Neuronal stem cell (in vitro differentiated cells): ENCODE measurements around the gene FRS2.

Experiments
- DNase-seq: peaks from one replicate; pipeline ENCODE4 v3.0.0-alpha.2; 2013; ENCODE audit warnings: low spot score
- H2AFZ ChIP-seq: one replicate; pipeline ENCODE4 v1.6.1; 2013; ENCODE audit warnings: mild to moderate bottlenecking, low read length, inconsistent platforms
- H2AK5ac ChIP-seq: 2 replicates; pipeline ENCODE4 v1.6.1; 2013; ENCODE audit warnings: low read depth, mild to moderate bottlenecking, inconsistent platforms, low read length, moderate library complexity, mixed read lengths
- H2BK120ac ChIP-seq: 2 replicates; pipeline ENCODE4 v1.6.1; 2013; ENCODE audit warnings: low read depth, mild to moderate bottlenecking, inconsistent platforms, low read length, moderate library complexity, mixed read lengths
- H2BK12ac ChIP-seq: one replicate; pipeline ENCODE4 v1.6.1; 2013; ENCODE audit warnings: low read length, inconsistent platforms
- H2BK15ac ChIP-seq: 2 replicates; pipeline ENCODE4 v1.6.1; 2013; ENCODE audit warnings: mild to moderate bottlenecking, low read length, inconsistent platforms, mixed read lengths
- H2BK5ac ChIP-seq: one replicate; pipeline ENCODE4 v1.6.1; 2013; ENCODE audit warnings: inconsistent platforms, mild to moderate bottlenecking, low read length, moderate library complexity
- H3K14ac ChIP-seq: one replicate; pipeline ENCODE4 v1.6.1; 2013; ENCODE audit warnings: low read length, inconsistent platforms
- H3K18ac ChIP-seq: 2 replicates; pipeline ENCODE4 v1.6.1; 2013; ENCODE audit warnings: low read length, inconsistent platforms
- H3K23ac ChIP-seq: 2 replicates; pipeline ENCODE4 v1.6.1; 2013; ENCODE audit warnings: low read depth, mild to moderate bottlenecking, mixed read lengths, low read length, inconsistent platforms; ENCODE audit not compliant: poor library complexity
- H3K27ac ChIP-seq: replicated peaks from 3 replicates; pipeline ENCODE4 v1.5.1; 2013; ENCODE audit warnings: low read length, inconsistent platforms
- H3K27me3 ChIP-seq, 3 experiments: 2 replicates each; pipeline ENCODE4 v1.6.1; 2013; ENCODE audit warnings: low read length in 3 of 3, mild to moderate bottlenecking in 2 of 3, inconsistent platforms in 1 of 3, low read depth in 1 of 3, mixed read lengths in 1 of 3, moderate library complexity in 1 of 3; ENCODE audit not compliant: control insufficient read depth in 3 of 3, insufficient read depth in 3 of 3
- H3K36me3 ChIP-seq, 2 donors: replicated peaks in 1 of 2; 2 replicates each; pipeline ENCODE4 v1.6.1; 2013; ENCODE audit warnings: low read length in 2 of 2; ENCODE audit not compliant: control insufficient read depth in 2 of 2, insufficient read depth in 2 of 2
- H3K4ac ChIP-seq: 2 replicates; pipeline ENCODE4 v1.6.1; 2013; ENCODE audit warnings: inconsistent platforms, mild to moderate bottlenecking, low read length, moderate library complexity
- H3K4me1 ChIP-seq, 2 donors: 1 replicate in 1 of 2; 2 replicates in 1 of 2; pipeline ENCODE4 v1.6.1; 2013; ENCODE audit warnings: low read length in 2 of 2, low read depth in 1 of 2; ENCODE audit not compliant: control insufficient read depth in 2 of 2, insufficient read depth in 1 of 2
- H3K4me2 ChIP-seq: one replicate; pipeline ENCODE4 v1.6.1; 2013; ENCODE audit warnings: mild to moderate bottlenecking, low read length, inconsistent platforms; ENCODE audit not compliant: insufficient read depth, poor library complexity, severe bottlenecking
- H3K4me3 ChIP-seq, 2 donors: 2 replicates each; pipeline ENCODE4 v1.5.1; 2013; ENCODE audit warnings: low read length in 2 of 2, mild to moderate bottlenecking in 2 of 2, inconsistent platforms in 1 of 2, moderate library complexity in 1 of 2
- H3K79me1 ChIP-seq: one replicate; pipeline ENCODE4 v1.6.1; 2013; ENCODE audit warnings: low read depth, mild to moderate bottlenecking, inconsistent platforms, low read length, moderate library complexity
- H3K9ac ChIP-seq: one replicate; pipeline ENCODE4 v1.6.1; 2013; ENCODE audit warnings: mild to moderate bottlenecking, low read depth, low read length, inconsistent platforms; ENCODE audit not compliant: poor library complexity
- H3K9me3 ChIP-seq, 2 donors: replicated peaks in 1 of 2; 2 replicates each; pipeline versions ENCODE3 to v1.6.1; 2013; ENCODE audit warnings: low read length in 2 of 2, mild to moderate bottlenecking in 2 of 2, inconsistent platforms in 1 of 2, low read depth in 1 of 2, mixed read lengths in 1 of 2, moderate library complexity in 1 of 2; ENCODE audit not compliant: control insufficient read depth in 2 of 2, insufficient read depth in 1 of 2
- H4K8ac ChIP-seq: one replicate; pipeline ENCODE4 v1.6.1; 2013; ENCODE audit warnings: low read depth, mild to moderate bottlenecking, inconsistent platforms, low read length, moderate library complexity
- H4K91ac ChIP-seq: one replicate; pipeline ENCODE4 v1.6.1; 2013; ENCODE audit warnings: low read length, low read depth, mild to moderate bottlenecking, inconsistent platforms; ENCODE audit not compliant: poor library complexity
- WGBS, 2 donors: extraction: QIAGEN DNeasy Blood & Tissue Kit; methylation state at CpG; one replicate each; pipeline ENCODE4 v1.1.7; 2013; ENCODE audit warnings: missing lambda C conversion rate in 2 of 2, mixed read lengths in 1 of 2; ENCODE audit not compliant: insufficient read length in 2 of 2, insufficient replicate concordance in 1 of 2; ENCODE audit errors: extremely low coverage in 2 of 2; 5-methylcytosine and 5-hydroxymethylcytosine counted together
- small RNA-seq: library from polyadenylated mRNA; stranded (forward); fragments of <200 nt; extraction: miRNeasy Mini kit (QIAGEN cat#:217004); gene quantifications from one replicate; pipeline ENCODE3, GENCODE V24; 2013; ENCODE audit not compliant: insufficient read depth

Gene FRS2

GRCh38 chr12:69627501-69627900 lies 157.3 kb downstream of the FRS2 start:
- H3K14ac ChIP-seq, result no peak overlapping the region
- H3K36me3 ChIP-seq, result no peaks in the 10 kb centered on the region
- H2BK15ac ChIP-seq, result no peak overlapping the region
- H4K91ac ChIP-seq, result no peak overlapping the region
- no peak overlapping the region for H3K4me3 ChIP-seq
- no CpG with 5 or more reads among the region's 8 CpGs for WGBS, 2 donors
- H3K4me1 ChIP-seq, result no peaks in the 10 kb centered on the region
- no peak overlapping the region for H2AK5ac ChIP-seq
- no peak overlapping the region for H3K23ac ChIP-seq
- H3K27me3 ChIP-seq, result peaks cover 0 to 8% (median 0%) of the 10 kb centered on the region in 3 experiments
- H3K4me2 ChIP-seq, result no peak overlapping the region
- H2BK5ac ChIP-seq, result no peak overlapping the region
- no peak for DNase-seq
- H3K79me1 ChIP-seq, result no peaks in the 10 kb centered on the region
- H2BK12ac ChIP-seq, result no peak overlapping the region
- no peak overlapping the region for H4K8ac ChIP-seq
- no peak overlapping the region for H3K9ac ChIP-seq
- H3K9me3 ChIP-seq, result no peaks in the 10 kb centered on the region
- H3K18ac ChIP-seq, result no peak overlapping the region
- no peak overlapping the region for H3K27ac ChIP-seq
- H2BK120ac ChIP-seq, result no peak overlapping the region
- no peak overlapping the region for H3K4ac ChIP-seq
- H2AFZ ChIP-seq, result no peak overlapping the region

Small RNAs within 50 kb of the gene (small RNA-seq; reads per million reads assigned to genes)
- 28.4 reads per million, percentile 87 among the genes with 10 or more reads in this experiment for gene MIR3913-1
